Thoracic aorta (tissue), 2 donors: ENCODE measurements around the gene FARS2. TPM values are rescaled to one million over a fixed set of nuclear protein-coding genes. Genes with fewer than 3 reads are reported as not detected.

ENCODE experiments used
- ATAC-seq: fragments of 150-250 bp; one replicate; pipeline ENCODE4 v1.8.0; 2017; ENCODE audit warnings: low read depth; ENCODE audit not compliant: insufficient number of reproducible peaks, low FRiP score
- DNase-seq: peaks from one replicate; pipeline ENCODE4 v3.0.0-alpha.2; 2020; ENCODE audit warnings: low spot score
- H3K27ac ChIP-seq, 2 donors: fragments of 200-600 bp; sonication (generic); 1 replicate in 1 of 2; 2 replicates in 1 of 2; pipeline ENCODE4 v1.5.1; 2016; ENCODE audit warnings: mild to moderate bottlenecking in 2 of 2, moderate library complexity in 2 of 2
- H3K27me3 ChIP-seq: fragments of 200-600 bp; sonication (generic); replicated peaks from 2 replicates; pipeline ENCODE4 v1.6.0; 2016; ENCODE audit warnings: mild to moderate bottlenecking; ENCODE audit not compliant: insufficient read depth
- H3K36me3 ChIP-seq: fragments of 200-600 bp; sonication (generic); one replicate; pipeline ENCODE4 v1.5.1; 2016
- H3K4me1 ChIP-seq, 2 donors: fragments of 200-600 bp; sonication (generic); 1 replicate in 1 of 2; 2 replicates in 1 of 2; pipeline versions ENCODE4 v1.5.1 to v1.6.0; 2016; ENCODE audit warnings: low read depth in 2 of 2, mild to moderate bottlenecking in 1 of 2; ENCODE audit not compliant: control insufficient read depth in 1 of 2
- H3K4me3 ChIP-seq: fragments of 200-600 bp; sonication (generic); 2 replicates; pipeline ENCODE4 v1.5.1; 2016; ENCODE audit warnings: mild to moderate bottlenecking
- H3K9me3 ChIP-seq: fragments of 200-600 bp; sonication (generic); 2 replicates; pipeline ENCODE4 v1.5.1; 2016
- CTCF ChIP-seq: fragments of 200-600 bp; sonication (generic); IDR thresholded peaks from one replicate; pipeline ENCODE4 v1.5.1; 2019; ENCODE audit warnings: antibody characterized with exemption
- total RNA-seq, 2 donors: library from RNA; depleted of rRNA; stranded (reverse); fragments of >200 nt; gene quantifications; one replicate each; pipeline versions ENCODE4 v1.1.0 to v1.2.3, GENCODE V29; 2016

Gene FARS2
- total RNA-seq, 2 donors from 2014 or later, result 10.4 to 11.6 TPM

- Histone ChIP-seq H3K27ac (no peak overlapping the region), H3K9me3 (no peaks in the 10 kb centered on the region), H3K27me3 (no peaks in the 10 kb centered on the region), H3K4me3 (no peak overlapping the region), H3K4me1 (peaks cover 19 to 36% of the 10 kb centered on the region in 2 donors), H3K36me3 (no peaks in the 10 kb centered on the region)
- DNase-seq (no peak), ATAC-seq (no peak)
- TF ChIP-seq CTCF, result no peak
Observed at GRCh38 chr6:5767471-5767870, 506.2 kb downstream of the FARS2 start.

- no peak overlapping the region for H3K27ac ChIP-seq
- no peak for DNase-seq
- H3K4me3 ChIP-seq, result no peak overlapping the region
- no peak for ATAC-seq
- no peaks in the 10 kb centered on the region for H3K9me3 ChIP-seq
- H3K27me3 ChIP-seq, result no peaks in the 10 kb centered on the region
- no peaks in the 10 kb centered on the region for H3K4me1 ChIP-seq
- no peak for TF ChIP-seq CTCF
- H3K36me3 ChIP-seq, result no peaks in the 10 kb centered on the region
Observed at GRCh38 chr6:5771211-5771610, 509.9 kb downstream of the FARS2 start.

GRCh38 chr6:5771759-5772390 is 510.6 kb downstream of the FARS2 start:
- H3K9me3 ChIP-seq, result no peaks in the 10 kb centered on the region
- H3K27me3 ChIP-seq, result no peaks in the 10 kb centered on the region
- H3K27ac ChIP-seq, result no peak overlapping the region
- no peaks in the 10 kb centered on the region for H3K4me1 ChIP-seq
- ATAC-seq (no peak), DNase-seq (no peak)
- no peaks in the 10 kb centered on the region for H3K36me3 ChIP-seq
- no peak for TF ChIP-seq CTCF
- no peak overlapping the region for H3K4me3 ChIP-seq

- no peak overlapping the region for H3K27ac ChIP-seq
- TF ChIP-seq CTCF, result no peak
Observed at GRCh38 chr6:5772408-5773120, 511.3 kb downstream of the FARS2 start.

DNA sequence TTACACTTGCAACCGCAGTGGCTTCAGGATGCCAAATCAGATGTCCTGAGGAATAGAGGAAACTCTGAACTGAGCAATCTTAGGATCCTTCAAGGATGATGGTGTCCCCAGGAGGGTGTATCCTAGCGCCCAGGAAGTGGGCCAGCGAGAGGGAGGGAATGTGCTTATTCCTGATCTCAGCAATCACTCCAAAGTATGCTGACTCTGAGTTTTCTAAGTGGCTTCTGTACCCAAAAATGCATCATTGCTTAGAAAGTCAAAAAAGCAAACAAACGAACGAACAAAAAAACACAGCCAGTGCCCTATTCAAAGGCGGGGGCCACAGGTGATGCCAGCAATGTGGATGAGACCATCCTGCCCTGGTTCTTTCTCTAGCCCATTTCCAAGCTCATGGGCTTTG is 514.8 kb downstream of the FARS2 start:
- DNase-seq, result no peak
- no peak for TF ChIP-seq CTCF
- Histone ChIP-seq H3K9me3 (no peaks in the 10 kb centered on the region), H3K27ac (no peak overlapping the region), H3K4me1 (no peaks in the 10 kb centered on the region), H3K4me3 (no peak overlapping the region), H3K27me3 (no peaks in the 10 kb centered on the region), H3K36me3 (no peaks in the 10 kb centered on the region)
- no peak for ATAC-seq

More at GRCh38 chr6:5772408-5773120, 511.3 kb downstream of the FARS2 start:
- no peak for ATAC-seq
- no peaks in the 10 kb centered on the region for H3K9me3 ChIP-seq
- H3K4me3 ChIP-seq, result no peak overlapping the region
- H3K27me3 ChIP-seq, result no peaks in the 10 kb centered on the region
- no peak for DNase-seq
- H3K36me3 ChIP-seq, result no peaks in the 10 kb centered on the region
- no peaks in the 10 kb centered on the region for H3K4me1 ChIP-seq
